Muscle layer of colon (tissue), 2 donors: ENCODE data around the gene PCDHGB5.
A peak's percentile ranks its signal among the peaks of the same experiment; 100 is the strongest.

Experiments used
- H3K27ac ChIP-seq: one replicate; pipeline ENCODE4 v1.7.0; 2013; ENCODE audit warnings: low read depth, mild to moderate bottlenecking, low read length, moderate library complexity
- H3K27me3 ChIP-seq, 2 donors: one replicate each; pipeline ENCODE4 v1.7.0; 2013; ENCODE audit warnings: low read length in 2 of 2, mild to moderate bottlenecking in 2 of 2; ENCODE audit not compliant: insufficient read depth in 2 of 2, control insufficient read depth in 1 of 2
- H3K36me3 ChIP-seq: one replicate; pipeline ENCODE4 v1.7.0; 2013; ENCODE audit warnings: mild to moderate bottlenecking, low read length; ENCODE audit not compliant: insufficient read depth
- H3K4me1 ChIP-seq: one replicate; pipeline ENCODE4 v1.7.0; 2013; ENCODE audit warnings: mild to moderate bottlenecking, low read length; ENCODE audit not compliant: insufficient read depth
- H3K4me3 ChIP-seq, 2 donors: one replicate each; pipeline ENCODE4 v1.7.0; 2013; ENCODE audit warnings: low read length in 2 of 2, low read depth in 1 of 2, mild to moderate bottlenecking in 1 of 2, moderate library complexity in 1 of 2
- H3K9ac ChIP-seq: one replicate; pipeline ENCODE4 v1.7.0; 2013; ENCODE audit warnings: low read length
- H3K9me3 ChIP-seq: one replicate; pipeline ENCODE4 v1.7.0; 2013; ENCODE audit warnings: mild to moderate bottlenecking, low read length
- donor health status: abdominal sarcoma.
- donor health status: Adenocarcinoma of cecum.

Gene PCDHGB5

DNA sequence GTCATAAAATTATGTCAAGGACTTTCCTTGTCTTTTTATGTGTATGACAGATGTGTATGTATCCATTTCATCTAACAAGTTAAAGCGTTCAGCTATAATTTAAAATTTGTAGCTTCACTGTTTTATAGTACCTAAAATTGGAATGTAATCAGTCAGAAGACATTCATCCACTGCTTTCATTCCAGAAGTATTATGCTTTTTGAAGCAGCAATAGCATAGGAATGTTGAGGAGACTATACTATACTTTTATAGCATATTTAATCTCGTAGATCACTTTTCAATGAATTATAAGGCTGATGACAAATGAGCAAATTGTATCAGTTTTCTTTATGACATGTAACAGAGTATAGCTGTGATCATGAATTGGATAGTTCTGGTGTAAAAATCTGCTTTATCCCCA lies 39.5 kb downstream of the PCDHGB5 start:
- Histone ChIP-seq H3K9ac (no peak overlapping the region), H3K27ac (no peak overlapping the region), H3K27me3 (no peaks in the 10 kb centered on the region), H3K9me3 (peaks cover 37% of the 10 kb centered on the region), H3K4me1 (no peaks in the 10 kb centered on the region), H3K36me3 (no peaks in the 10 kb centered on the region), H3K4me3 (no peak overlapping the region)

DNA sequence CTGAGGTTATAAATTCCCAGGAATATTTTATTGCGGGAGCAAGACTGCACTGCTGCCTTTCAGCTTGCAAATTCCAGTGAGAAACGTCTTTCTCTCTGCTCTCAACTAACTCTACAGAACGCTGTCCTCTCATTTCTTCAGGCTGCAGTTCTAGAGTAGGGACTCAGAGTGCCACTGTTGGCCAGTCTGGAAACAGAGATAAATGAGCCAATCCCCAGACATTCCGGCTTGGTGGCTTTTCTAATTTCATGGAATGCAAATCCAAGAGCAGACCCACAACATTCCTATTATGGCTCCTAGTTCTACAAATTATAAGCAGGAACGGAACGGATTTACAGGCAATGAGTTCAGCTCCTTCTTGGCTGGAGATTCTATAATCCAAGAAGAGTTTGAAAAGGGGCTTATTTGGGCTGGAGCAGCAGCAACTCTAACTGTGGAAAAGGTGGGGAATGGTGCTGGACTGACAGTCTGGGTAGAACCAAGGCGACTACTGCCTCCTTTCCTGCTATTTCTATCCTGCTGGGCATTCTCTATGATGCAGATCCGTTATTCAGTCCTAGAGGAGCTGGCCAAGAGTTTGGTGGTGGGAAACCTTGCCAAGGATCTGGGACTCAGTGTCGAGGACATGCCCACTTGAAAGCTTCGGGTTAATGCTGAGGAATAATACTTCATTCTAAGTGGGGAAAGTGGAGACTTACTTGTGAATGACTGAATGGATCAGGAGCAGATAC lies 41.8 kb downstream of the PCDHGB5 start:
- peaks cover 22% of the 10 kb centered on the region for H3K9me3 ChIP-seq
- no peaks in the 10 kb centered on the region for H3K4me1 ChIP-seq
- no peaks in the 10 kb centered on the region for H3K27me3 ChIP-seq
- no peak overlapping the region for H3K9ac ChIP-seq
- H3K36me3 ChIP-seq: no peaks in the 10 kb centered on the region
- H3K4me3 ChIP-seq: peak overlapping the region in 1 of 2 donors; percentile 1
- no peak overlapping the region for H3K27ac ChIP-seq

DNA sequence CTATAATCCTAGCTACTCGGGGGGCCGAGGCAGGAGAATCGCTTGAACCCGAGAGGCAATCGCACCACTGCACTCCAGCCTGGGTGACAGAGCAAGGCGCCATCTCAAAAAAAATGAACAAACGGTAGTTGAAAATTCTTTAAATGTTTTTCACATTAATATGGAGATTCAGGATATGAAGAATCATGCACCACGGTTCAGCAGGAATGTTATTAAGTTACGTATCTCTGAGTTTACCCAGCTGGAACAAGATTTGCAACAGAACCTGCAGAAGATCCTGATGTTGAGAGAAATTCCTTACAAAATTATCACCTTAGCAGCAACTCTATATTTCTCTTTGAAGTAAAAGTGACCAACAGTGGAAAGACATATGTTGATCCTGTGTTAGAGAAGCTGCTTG lies 42.6 kb downstream of the PCDHGB5 start:
- no peak overlapping the region for H3K4me3 ChIP-seq
- no peak overlapping the region for H3K9ac ChIP-seq
- peaks cover 22% of the 10 kb centered on the region for H3K9me3 ChIP-seq
- H3K4me1 ChIP-seq: no peaks in the 10 kb centered on the region
- H3K27me3 ChIP-seq: no peaks in the 10 kb centered on the region
- no peaks in the 10 kb centered on the region for H3K36me3 ChIP-seq
- H3K27ac ChIP-seq: no peak overlapping the region

DNA sequence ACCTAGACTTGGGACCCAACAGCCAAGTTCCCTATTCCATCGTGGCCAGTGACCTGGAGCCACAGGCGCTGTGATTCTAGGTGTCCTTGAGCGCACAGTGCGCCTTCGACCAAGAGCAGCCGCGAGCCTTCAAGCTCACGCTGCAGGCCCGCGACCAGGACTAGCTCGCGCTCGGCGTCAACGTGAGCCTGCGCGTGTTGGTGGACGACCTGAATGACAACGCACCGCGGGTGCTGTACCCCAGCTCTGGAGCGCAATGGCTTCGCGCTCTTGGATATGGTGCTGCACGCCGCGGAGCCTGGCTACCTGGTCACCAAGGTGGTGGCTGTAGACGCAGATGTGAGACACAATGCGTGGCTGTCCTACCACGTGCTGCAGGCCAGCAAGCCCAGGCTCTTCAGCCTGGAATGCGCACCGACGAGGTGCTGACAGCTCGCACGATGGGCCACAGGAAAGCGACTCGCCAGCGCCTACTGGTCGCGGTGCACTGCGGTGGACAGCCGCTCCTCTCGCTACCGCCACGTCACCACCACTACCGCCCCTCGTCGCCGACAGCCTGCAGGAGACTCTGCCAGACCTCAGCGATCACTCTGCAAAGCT lies 43.9 kb downstream of the PCDHGB5 start:
- Histone ChIP-seq H3K27me3 (no peaks in the 10 kb centered on the region), H3K4me1 (no peaks in the 10 kb centered on the region), H3K9ac (no peak overlapping the region), H3K9me3 (peaks cover 18% of the 10 kb centered on the region), H3K36me3 (no peaks in the 10 kb centered on the region), H3K27ac (no peak overlapping the region), H3K4me3 (no peak overlapping the region)
